Thyroid gland (tissue), 4 donors: ENCODE results near the gene TMUB2.

Experiments
- POLR2A ChIP-seq, 2 donors: fragments of 450-650 bp; IDR thresholded peaks; one replicate each; pipeline ENCODE4 v1.6.1; 2017; ENCODE audit warnings: antibody characterized with exemption in 2 of 2, mild to moderate bottlenecking in 2 of 2, moderate library complexity in 1 of 2
- TF ChIP-seq, protein P1 (sequence below), 6 experiments: fragments of 200-600 bp in 3 of 6; fragments of 450-650 bp in 3 of 6; sonication (generic) in 3 of 6; IDR thresholded peaks; one replicate each; pipeline ENCODE4 v1.5.1; 2016 to 2019; ENCODE audit warnings: antibody characterized with exemption in 6 of 6, mild to moderate bottlenecking in 2 of 6, inconsistent platforms in 1 of 6, moderate library complexity in 1 of 6

DNA sequence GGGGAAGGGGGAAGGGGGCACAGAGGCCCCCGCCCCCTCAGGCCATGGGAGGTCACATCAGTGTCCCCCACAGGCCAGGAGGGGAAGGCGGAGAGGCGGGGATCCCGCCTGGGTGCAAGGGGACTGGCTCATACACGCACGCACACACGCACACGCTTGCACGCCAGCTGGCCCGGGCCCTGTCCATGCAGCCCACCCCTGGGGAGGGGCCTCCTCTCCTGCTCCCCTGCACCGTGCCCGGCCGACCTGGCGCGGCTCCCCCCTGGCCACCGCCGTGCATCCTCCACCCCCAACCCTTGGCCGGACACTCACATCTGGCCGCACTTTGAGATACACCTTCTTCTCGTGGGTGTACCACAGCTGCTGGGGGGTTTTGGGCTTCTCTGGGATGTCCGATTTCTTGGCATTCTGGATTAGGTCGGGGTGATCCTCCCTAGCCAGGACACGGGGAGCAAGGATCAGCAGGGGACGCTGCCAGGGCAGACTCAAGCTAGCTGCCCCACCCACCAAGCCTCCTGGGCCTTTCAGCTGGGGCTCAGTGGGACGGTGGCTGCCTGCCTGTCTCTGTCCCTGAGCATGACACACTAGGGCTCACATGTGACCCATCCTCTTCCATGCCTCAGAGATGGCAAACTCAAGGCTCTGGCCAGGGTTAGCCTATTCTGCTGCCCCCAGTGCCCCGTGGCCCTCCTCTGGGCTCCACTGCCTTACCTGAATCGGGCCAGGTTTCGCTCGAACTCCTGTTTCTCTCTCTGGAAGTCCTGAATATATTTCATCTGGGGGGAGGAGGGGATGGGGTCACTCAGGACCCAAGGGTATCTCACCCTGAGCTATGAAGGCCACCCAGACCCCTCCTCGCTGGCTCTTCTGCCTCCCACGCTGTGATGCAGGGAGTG is 26.0 kb downstream of the TMUB2 start:
- TF ChIP-seq, protein P1, sequence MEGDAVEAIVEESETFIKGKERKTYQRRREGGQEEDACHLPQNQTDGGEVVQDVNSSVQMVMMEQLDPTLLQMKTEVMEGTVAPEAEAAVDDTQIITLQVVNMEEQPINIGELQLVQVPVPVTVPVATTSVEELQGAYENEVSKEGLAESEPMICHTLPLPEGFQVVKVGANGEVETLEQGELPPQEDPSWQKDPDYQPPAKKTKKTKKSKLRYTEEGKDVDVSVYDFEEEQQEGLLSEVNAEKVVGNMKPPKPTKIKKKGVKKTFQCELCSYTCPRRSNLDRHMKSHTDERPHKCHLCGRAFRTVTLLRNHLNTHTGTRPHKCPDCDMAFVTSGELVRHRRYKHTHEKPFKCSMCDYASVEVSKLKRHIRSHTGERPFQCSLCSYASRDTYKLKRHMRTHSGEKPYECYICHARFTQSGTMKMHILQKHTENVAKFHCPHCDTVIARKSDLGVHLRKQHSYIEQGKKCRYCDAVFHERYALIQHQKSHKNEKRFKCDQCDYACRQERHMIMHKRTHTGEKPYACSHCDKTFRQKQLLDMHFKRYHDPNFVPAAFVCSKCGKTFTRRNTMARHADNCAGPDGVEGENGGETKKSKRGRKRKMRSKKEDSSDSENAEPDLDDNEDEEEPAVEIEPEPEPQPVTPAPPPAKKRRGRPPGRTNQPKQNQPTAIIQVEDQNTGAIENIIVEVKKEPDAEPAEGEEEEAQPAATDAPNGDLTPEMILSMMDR (IDR thresholded peaks at IDR 0.05), result no peak
- TF ChIP-seq POLR2A (IDR thresholded peaks at IDR 0.05), result no peak
